Mammary epithelial cell (primary cell): ENCODE data around the gene PRTG.

Source experiments
- CTCF ChIP-seq, 2 donors: IDR thresholded peaks in 1 of 2; conservative IDR thresholded peaks in 1 of 2; 2 replicates each; pipeline ENCODE4 v1.5.1; 2011 to 2012; ENCODE audit warnings: inconsistent platforms in 2 of 2, low read length in 2 of 2, mild to moderate bottlenecking in 2 of 2, control low read depth in 1 of 2, low read depth in 1 of 2; ENCODE audit not compliant: insufficient read depth in 1 of 2; ENCODE audit errors: extremely low read depth in 1 of 2
- EZH2 ChIP-seq: IDR thresholded peaks from 2 replicates; pipeline ENCODE4 v1.6.1; 2012; ENCODE audit warnings: low read length, inconsistent platforms, borderline replicate concordance

GRCh38 chr15:55685286-55685685 is 57.7 kb downstream of the PRTG start:
- TF ChIP-seq CTCF (conservative IDR thresholded peaks at IDR 0.05 in 1 of 2, IDR thresholded peaks at IDR 0.05 in 1 of 2; ENCODE audit: extremely low read depth in 1 of 2, insufficient read depth in 1 of 2, low read depth in 1 of 2, low read length in 2 of 2), result no peak
- TF ChIP-seq EZH2, result no peak
